Kidney (tissue), 14 donors: ENCODE data around the gene TWF1. TPM values are rescaled to one million over a fixed set of nuclear protein-coding genes. Genes with fewer than 3 reads are reported as not detected.

Experiments used
- DNase-seq, 5 donors: peaks; one replicate each; pipeline ENCODE4 v3.0.0-alpha.2; 2013 to 2020
- FAIRE-seq: peaks from 2 replicates; lab custom pipeline; 2012; peaks lifted over from hg19 to GRCh38; lab: Jason Lieb, UNC
- H3K27ac ChIP-seq, 2 donors: one replicate each; pipeline ENCODE4 v1.7.0; 2013; ENCODE audit warnings: low read depth in 2 of 2, low read length in 2 of 2, inconsistent platforms in 1 of 2
- H3K27me3 ChIP-seq: one replicate; pipeline ENCODE4 v1.7.1; 2013; ENCODE audit warnings: low read length, inconsistent platforms; ENCODE audit not compliant: control insufficient read depth, insufficient read depth
- H3K36me3 ChIP-seq, 3 donors: one replicate each; pipeline versions ENCODE4 v1.7.0 to v1.7.1; 2013; ENCODE audit warnings: low read length in 3 of 3, control low read depth in 1 of 3, inconsistent platforms in 1 of 3; ENCODE audit not compliant: insufficient read depth in 3 of 3, control insufficient read depth in 2 of 3
- H3K4me1 ChIP-seq, 3 donors: one replicate each; pipeline versions ENCODE4 v1.7.0 to v1.7.1; 2013; ENCODE audit warnings: low read length in 3 of 3, inconsistent platforms in 1 of 3, low read depth in 1 of 3; ENCODE audit not compliant: control insufficient read depth in 2 of 3, insufficient read depth in 2 of 3
- H3K4me3 ChIP-seq, 3 donors: one replicate each; pipeline versions ENCODE4 v1.7.0 to v1.8.1; 2013; ENCODE audit warnings: low read length in 3 of 3, control low read depth in 1 of 3, inconsistent platforms in 1 of 3
- H3K9ac ChIP-seq, 3 donors: one replicate each; pipeline versions ENCODE4 v1.7.0 to v1.7.1; 2013; ENCODE audit warnings: low read length in 3 of 3, control low read depth in 1 of 3, inconsistent platforms in 1 of 3
- H3K9me3 ChIP-seq, 3 donors: one replicate each; pipeline versions ENCODE4 v1.7.0 to v1.7.1; 2013; ENCODE audit warnings: low read length in 3 of 3, control low read depth in 1 of 3, inconsistent platforms in 1 of 3; ENCODE audit not compliant: control insufficient read depth in 2 of 3, insufficient read depth in 1 of 3
- intact Hi-C: fragments of 100-400 bp; cut with DNase I; formaldehyde crosslinking; loops from one replicate; pipeline ENCODE4 v1.11.1; 2022
- polyA plus RNA-seq: library from polyadenylated mRNA; stranded (reverse); fragments of 350-450 nt; fragmentation: Illumina TruSeq; extraction: RNeasy Lipid Tissue Mini Kit (QIAGEN cat#74804); gene quantifications from one replicate; pipeline ENCODE4 v1.2.3, GENCODE V29; 2014; ENCODE audit warnings: low read depth, low replicate concordance; ENCODE audit not compliant: insufficient read depth
- total RNA-seq: library from RNA; stranded (reverse); fragmentation: NEBNext Ultra II Directional; extraction: Animal tissue kit (Norgen Biotek cat#: 25700); gene quantifications from one replicate; pipeline ENCODE4 v1.2.1, GENCODE V29; 2021
- TF ChIP-seq, protein P1 (sequence below): IDR thresholded peaks from 3 replicates; pipeline ENCODE4 v1.5.1; 2012; ENCODE audit warnings: mild to moderate bottlenecking, moderate library complexity, borderline replicate concordance; ENCODE audit not compliant: insufficient read depth; ENCODE audit errors: extremely low read depth
- donor health status: control.
- donor health status: control.
- donor health status: control.
- donor health status: control.
- donor health status: control.
- donor health status: DM: yes; HTN: yes; CAD: no.
- donor health status: Normal renal cell carcinoma (clear cell type).

TWF1 gene
- total and polyA plus RNA-seq, 2 donors from 2014 or later: 41.0 to 75.0 TPM

GRCh38 chr12:43812926-43813325 lies 6.8 kb upstream of the TWF1 start:
- H3K4me1 ChIP-seq: no peaks in the 10 kb centered on the region
- no peak for FAIRE-seq
- intact Hi-C loops: no loop called here
- no peak overlapping the region for H3K27ac ChIP-seq
- no peaks in the 10 kb centered on the region for H3K27me3 ChIP-seq
- TF ChIP-seq, protein P1, sequence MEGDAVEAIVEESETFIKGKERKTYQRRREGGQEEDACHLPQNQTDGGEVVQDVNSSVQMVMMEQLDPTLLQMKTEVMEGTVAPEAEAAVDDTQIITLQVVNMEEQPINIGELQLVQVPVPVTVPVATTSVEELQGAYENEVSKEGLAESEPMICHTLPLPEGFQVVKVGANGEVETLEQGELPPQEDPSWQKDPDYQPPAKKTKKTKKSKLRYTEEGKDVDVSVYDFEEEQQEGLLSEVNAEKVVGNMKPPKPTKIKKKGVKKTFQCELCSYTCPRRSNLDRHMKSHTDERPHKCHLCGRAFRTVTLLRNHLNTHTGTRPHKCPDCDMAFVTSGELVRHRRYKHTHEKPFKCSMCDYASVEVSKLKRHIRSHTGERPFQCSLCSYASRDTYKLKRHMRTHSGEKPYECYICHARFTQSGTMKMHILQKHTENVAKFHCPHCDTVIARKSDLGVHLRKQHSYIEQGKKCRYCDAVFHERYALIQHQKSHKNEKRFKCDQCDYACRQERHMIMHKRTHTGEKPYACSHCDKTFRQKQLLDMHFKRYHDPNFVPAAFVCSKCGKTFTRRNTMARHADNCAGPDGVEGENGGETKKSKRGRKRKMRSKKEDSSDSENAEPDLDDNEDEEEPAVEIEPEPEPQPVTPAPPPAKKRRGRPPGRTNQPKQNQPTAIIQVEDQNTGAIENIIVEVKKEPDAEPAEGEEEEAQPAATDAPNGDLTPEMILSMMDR: no peak
- H3K9me3 ChIP-seq: no peaks in the 10 kb centered on the region
- no peak overlapping the region for H3K9ac ChIP-seq
- no peaks in the 10 kb centered on the region for H3K36me3 ChIP-seq
- no peak overlapping the region for H3K4me3 ChIP-seq
- no peak for DNase-seq

GRCh38 chr12:43812057-43812456 lies 5.9 kb upstream of the TWF1 start:
- intact Hi-C loops: no loop called here
- H3K27ac ChIP-seq: no peak overlapping the region

DNA sequence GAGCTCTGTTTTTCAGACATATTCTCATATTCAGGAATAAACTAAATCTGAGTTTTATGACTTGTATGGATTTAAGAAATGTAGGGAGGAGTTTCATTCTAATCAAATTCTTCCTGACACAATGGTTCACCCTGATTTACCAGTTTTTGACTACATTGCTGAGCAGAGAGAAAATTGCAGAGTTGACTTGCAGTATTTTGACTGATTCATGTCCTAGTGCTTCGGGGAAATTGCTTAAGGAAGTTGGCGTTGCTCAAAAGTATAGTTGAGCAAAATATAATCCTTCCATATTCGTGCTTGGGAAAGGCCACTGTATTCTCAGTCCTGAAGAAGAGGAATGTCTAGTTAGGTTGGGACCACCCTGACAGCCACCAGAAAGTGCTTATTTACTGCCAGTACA lies 1.3 kb upstream of the TWF1 start:
- FAIRE-seq (no peak), DNase-seq (no peak)
- Histone ChIP-seq H3K9ac (no peak overlapping the region), H3K9me3 (no peaks in the 10 kb centered on the region), H3K27ac (no peak overlapping the region), H3K36me3 (peaks cover 0 to 4% (median 0%) of the 10 kb centered on the region in 3 donors), H3K4me1 (peaks cover 0 to 3% (median 0%) of the 10 kb centered on the region in 3 donors), H3K4me3 (peak overlapping the region in 1 of 3 donors; percentile 79), H3K27me3 (no peaks in the 10 kb centered on the region)
- TF ChIP-seq, protein P1: no peak
- intact Hi-C loops: no loop called here

More at GRCh38 chr12:43812057-43812456, 5.9 kb upstream of the TWF1 start:
- FAIRE-seq (no peak), DNase-seq (no peak)
- TF ChIP-seq, protein P1: no peak
- no peak overlapping the region for H3K9ac ChIP-seq
- no peaks in the 10 kb centered on the region for H3K9me3 ChIP-seq
- no peaks in the 10 kb centered on the region for H3K36me3 ChIP-seq
- H3K27me3 ChIP-seq: no peaks in the 10 kb centered on the region
- H3K4me1 ChIP-seq: no peaks in the 10 kb centered on the region
- H3K4me3 ChIP-seq: no peak overlapping the region

GRCh38 chr12:43806737-43807072 lies 588 bp upstream of the TWF1 start:
- DNase-seq (no peak), FAIRE-seq (no peak)
- Histone ChIP-seq H3K27me3 (no peaks in the 10 kb centered on the region), H3K9ac (peak overlapping the region; percentile 76 to 83 (median 82)), H3K4me1 (peaks cover 0 to 3% (median 0%) of the 10 kb centered on the region in 3 donors), H3K4me3 (peak overlapping the region; percentile 79 to 87 (median 82)), H3K9me3 (no peaks in the 10 kb centered on the region), H3K36me3 (peaks cover 0 to 4% (median 0%) of the 10 kb centered on the region in 3 donors), H3K27ac (peak overlapping the region; percentile 96 to 99)
- intact Hi-C loops: no loop called here
- TF ChIP-seq, protein P1: no peak
